Measurements from ENCODE around the gene BOD1. TPM values are rescaled to one million over a fixed set of nuclear protein-coding genes. Genes with fewer than 3 reads are reported as not detected.

BOD1 gene
- total and polyA plus RNA-seq, 2 of the 8 experiments (the other 6 are each of a cell fraction or from before 2014, with no cell fraction given) = 107 to 149 TPM

DNA sequence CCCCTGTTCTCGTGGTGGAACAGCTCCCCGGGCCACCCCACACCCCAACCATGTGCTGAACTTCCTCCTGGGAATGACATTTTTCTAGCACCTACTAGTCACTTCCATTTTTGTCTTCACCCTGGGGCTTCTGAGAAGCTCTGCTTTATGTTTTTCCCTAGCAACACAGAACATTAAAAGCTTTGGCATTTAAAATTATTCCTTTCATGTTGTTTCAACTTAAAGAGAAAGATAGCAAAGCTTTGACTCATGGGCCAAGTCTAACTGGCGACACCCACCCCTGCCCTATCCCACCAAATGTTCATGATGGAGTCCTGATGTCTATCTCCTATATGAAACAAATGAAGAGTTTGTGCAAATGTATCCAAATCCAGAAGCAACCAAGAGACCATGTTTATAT lies 22.4 kb downstream of the BOD1 start (continued):
- TF ChIP-seq JUN (IDR thresholded peaks at IDR 0.05; ENCODE audit: low read depth, low read length) = no peak
- no peak for TF ChIP-seq TEAD4 (IDR thresholded peaks at IDR 0.05; ENCODE audit: low read depth, low read length)
- TF ChIP-seq SRF (IDR thresholded peaks at IDR 0.05; ENCODE audit: low read depth, low read length) = no peak
- no peak for TF ChIP-seq KDM1A (IDR thresholded peaks at IDR 0.05; ENCODE audit: borderline replicate concordance, low read length)
- TF ChIP-seq BCL11A (IDR thresholded peaks at IDR 0.05; ENCODE audit: low read depth in 2 of 2, low read length in 2 of 2) = no peak

Data from H1 (cell line).